Ureter (tissue), 1 donor: ENCODE results near the gene CACNG6. TPM values are rescaled to one million over a fixed set of nuclear protein-coding genes. Genes with fewer than 3 reads are reported as not detected.
"Not testable (repeated sequence)": the region's sequence is repeated elsewhere in the genome, so short reads cannot be mapped to it uniquely, and the experiment has no call there.

Source experiments
- DNase-seq: peaks from one replicate; pipeline ENCODE4 v3.0.0-alpha.2; 2020; ENCODE audit warnings: low spot score
- total RNA-seq: library from RNA; stranded (reverse); gene quantifications from one replicate; pipeline ENCODE4 v1.2.4, GENCODE V29; 2023
- donor health status: DM: yes; HTN: yes; CAD: no.

The CACNG6 gene
- total RNA-seq, 1 donor from 2014 or later = not detected

DNA sequence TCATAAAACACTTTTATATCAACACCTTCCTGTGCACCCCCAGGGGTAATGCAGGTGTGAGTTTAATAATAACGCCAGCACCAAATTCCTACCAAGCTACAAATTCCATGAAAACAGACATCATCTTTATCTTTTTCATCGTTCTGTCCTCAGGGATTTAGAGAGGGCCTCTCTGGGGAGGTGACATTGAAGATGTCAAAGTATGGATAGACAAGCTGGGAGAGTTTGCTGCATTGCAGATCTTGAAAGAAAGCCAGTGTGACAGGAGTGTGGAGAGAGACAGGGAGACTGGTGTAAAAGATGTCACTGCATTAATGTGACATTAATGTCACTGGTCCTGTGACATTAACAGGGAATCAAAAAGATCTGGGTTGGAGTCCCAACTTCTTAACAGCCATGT is 10.1 kb downstream of the CACNG6 start:
- DNase-seq = no peak

DNA sequence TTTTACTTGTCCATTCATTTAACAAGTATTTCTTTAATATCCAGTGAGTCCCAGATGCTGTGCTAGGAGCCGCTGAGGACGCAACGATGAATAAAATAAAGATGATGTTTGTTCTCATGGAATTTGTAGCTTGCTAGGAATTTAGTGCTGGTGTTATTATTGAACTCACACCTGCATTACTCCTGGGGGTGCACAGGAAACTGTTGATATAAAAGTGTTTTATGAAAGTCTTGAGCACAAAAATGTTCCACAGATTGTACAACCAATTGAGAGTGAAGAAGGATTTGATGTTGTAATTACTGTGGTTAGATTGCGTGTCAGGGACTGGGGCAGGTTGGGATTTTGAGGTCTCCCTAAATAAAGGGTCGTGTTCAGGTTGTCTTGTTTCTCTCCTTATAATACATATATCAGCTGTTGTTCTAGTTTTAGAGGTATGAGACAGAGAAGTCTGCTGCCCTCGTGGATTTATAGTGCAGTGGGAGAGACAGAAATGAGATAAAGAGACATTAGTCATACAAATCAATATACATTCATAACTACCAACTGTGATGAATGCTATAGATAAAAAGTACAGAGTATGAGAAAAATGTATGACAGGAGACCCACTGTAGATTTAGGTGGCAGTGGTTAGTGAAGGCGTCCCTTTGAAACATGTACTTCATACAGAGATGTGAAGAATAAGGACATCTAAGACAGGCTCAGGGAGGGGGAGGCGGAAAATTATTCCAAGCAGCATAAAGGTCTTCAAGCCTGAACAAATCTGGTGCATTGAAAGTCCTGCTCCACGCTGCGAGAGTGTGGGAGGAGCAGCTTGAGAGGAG is 11.3 kb downstream of the CACNG6 start:
- no peak for DNase-seq

DNA sequence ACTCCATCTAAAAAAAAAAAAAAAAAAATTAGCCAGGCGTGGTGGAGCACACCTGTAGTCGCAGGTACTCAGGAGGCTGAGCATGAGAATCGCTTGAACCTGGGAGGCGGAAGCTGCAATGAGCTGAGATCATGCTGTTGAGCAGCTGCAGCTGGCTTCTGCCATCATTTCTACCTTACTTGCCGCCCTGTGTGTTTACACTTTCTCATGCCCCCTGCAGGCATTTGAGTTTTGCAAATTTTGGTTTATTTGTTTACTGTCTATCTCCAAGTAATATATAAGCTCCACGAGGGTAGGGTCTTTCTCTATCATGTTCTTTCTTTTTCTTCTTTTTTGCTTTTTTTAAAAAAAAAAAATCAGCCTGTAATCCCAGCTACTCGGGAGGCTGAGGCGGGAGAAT is 18.0 kb downstream of the CACNG6 start:
- DNase-seq = no peak

DNA sequence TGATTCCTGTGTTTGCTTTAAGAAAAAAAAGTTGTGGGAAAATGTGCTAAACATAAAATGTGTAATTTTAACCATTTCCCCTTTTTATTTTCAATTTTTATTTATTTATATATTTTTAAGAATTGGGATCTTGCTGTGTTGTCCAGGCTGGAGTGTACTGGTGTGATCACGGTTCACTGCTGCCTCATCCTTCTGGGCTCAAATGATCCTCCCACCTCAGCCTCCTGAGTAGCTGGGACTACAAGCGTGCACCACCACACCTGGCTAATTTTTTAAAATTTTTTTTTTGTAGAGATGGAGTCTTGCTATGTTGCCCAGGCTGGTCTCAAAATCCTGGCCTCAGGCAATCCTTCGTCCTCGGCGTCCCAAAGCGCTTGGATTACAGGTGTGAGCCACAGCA is 19.0 kb downstream of the CACNG6 start:
- no peak for DNase-seq

DNA sequence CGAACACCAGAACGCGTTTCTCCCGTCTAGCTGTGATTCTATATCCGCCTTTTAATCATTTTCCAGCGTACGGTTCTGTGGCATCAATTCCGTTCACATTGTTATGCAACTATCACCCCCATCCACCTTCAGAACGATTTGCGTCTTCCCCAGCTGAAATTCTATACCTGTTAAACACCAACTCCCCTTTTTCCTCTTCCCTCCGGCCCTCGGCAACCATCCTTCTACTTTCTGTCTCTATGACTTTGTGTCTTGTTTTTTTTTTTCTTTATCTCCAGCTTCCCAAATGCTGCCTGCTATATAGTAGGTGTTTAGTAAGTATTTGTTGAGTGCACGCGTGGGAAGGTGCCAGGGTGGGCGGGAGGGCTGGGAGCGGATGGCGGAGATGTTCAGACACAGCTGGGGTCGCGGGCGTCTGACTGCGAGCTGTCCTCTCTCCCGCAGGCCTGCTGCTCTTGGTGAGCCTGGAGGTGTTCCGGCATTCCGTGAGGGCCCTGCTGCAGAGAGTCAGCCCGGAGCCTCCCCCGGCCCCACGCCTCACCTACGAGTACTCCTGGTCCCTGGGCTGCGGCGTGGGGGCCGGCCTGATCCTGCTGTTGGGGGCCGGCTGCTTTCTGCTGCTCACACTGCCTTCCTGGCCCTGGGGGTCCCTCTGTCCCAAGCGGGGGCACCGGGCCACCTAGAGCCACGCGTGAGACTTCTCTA is 20.2 kb downstream of the CACNG6 start:
- no peak for DNase-seq

DNA sequence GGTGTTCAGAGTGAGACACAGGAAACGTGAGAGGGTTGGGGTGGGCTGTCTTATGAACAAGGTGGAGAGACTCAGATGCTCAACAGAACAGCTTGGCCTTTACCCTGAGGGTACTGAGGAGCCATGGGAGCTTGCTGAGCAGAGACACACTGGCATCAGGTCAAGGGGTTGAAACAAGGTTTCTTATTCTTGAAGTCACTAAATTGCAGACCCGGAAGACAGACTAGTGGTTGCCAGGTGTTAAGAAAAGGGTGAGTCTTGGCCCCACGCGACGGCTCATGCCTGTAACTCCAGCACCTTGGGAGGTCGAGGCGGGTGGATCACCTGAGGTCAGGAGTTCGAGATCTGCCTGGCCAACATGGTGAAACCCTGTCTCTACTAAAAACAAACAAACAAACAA is 22.4 kb downstream of the CACNG6 start:
- no peak for DNase-seq

DNA sequence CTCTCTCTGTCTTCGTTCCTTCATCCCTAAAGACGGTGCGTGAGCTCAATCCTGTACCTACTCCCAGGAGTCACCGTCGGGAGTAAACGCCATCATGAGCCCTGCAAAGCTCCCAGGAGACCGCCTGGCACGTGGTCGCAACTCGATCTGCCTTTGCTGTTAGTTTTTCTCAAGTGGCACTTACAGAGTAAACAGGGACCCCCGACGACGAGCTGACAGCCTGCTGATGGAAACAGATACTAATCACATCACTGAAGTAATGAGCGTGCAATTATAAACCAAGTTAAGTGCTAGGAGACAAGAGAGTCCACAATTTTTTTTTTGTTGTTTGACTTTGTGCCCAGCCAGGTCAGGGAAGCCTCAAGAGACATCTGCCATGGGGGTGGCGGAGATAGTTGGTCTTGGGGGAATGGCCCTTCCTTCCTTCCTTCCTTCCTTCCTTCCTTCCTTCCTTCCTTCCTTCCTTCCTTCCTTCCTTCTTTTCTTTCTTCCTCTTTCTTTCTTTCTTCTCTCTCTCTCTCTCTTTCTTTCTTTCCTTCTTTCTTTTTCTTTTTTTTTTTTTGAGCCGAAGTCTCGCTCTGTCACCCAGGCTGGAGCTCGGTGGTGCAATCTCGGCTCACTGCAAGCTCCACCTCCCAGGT is 23.6 kb downstream of the CACNG6 start:
- no peak for DNase-seq

DNA sequence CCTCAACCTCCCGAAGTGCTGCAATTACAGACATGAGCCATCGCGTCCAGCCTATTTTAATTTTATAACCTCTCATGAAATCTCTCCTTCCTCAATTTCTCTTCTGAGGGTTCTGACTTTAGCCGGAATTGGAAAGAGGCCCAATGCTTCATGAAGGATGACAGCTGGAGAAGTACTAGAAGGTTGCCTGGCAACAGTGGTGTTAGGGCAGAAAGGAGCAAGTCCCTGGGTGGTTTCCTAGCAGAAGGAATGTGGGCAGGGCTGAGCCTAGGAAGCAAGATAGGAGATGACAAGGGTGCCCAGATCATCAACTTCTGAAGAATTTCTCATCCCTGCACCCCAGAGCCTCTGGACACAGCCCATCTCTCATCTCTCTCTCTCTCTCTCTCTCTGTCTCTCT is 25.8 kb downstream of the CACNG6 start:
- DNase-seq = no peak

DNA sequence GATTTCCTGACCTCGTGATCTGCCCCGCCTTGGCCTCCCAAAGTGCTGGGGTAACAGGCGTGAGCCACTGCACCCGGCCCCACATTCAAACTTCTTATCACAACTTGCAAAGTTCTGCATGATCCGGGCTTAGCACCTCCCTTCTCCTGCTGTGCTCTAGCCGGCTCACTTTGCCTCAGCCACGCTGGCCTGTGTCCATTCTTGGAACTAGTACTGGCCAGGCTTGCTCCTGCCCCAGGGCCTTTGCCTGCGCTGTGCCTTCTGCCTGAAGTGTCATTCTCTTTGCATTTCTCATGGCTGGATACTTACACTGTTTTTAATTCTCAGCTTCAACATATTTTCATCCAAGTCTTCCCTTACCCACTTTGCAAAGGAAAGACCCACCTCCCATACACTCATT is 29.9 kb downstream of the CACNG6 start:
- no peak for DNase-seq

DNA sequence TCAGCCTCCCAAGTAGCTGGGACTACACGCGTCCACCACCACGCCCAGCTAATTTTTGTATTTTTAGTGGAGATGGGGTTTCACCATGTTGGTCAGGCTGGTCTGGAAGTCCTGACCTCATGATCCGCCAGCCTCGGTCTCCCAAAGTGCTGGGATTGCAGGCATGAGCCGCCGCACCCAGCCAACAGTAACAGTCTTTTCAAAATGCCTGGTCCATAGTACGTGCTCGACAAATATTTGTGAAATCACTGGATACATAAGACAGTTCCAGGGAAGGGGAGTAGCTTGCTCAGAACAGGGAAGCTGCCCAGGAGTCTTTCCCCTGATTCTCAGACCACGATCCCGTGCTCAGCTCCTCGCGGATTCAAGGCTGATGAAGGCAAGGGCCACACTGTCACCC is 30.5 kb downstream of the CACNG6 start:
- DNase-seq = no peak

DNA sequence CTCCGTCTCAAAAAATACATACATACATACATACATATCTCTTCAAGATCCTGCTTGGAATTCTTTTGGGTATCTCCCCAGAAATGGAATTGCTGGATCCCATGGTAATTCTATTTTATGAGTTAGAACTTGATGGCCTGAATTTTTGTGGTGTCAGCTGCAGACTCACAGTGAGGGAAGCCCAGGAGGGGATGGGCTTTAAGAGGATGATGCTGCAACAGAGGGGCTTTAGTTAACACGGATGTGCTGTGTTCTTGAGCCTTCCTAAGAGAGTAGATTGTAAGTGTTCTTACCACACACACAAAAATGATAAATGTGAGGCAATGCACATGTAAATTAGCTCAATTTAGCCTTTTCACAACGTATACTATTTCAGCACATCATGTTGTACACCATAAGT is 31.8 kb downstream of the CACNG6 start:
- no peak for DNase-seq

DNA sequence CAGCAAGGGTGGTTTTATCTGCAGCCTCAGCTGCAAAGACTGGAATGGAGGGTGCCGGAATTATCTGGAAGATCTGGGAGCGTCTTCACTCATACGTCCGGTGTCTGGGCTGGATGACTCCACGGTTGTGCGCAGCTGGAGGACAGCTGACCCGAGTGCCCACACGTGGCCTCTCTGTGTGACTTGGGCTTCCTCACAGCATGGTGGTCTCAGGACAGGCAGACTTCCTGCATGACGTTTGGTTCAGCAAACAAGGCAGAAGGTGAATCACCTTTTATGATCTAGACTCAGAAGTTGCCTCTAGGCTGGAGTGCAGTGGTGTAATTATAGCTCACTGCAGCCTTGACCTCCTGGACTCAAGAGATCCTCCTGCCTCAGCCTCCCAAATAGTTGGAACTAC is 33.2 kb downstream of the CACNG6 start:
- no peak for DNase-seq

DNA sequence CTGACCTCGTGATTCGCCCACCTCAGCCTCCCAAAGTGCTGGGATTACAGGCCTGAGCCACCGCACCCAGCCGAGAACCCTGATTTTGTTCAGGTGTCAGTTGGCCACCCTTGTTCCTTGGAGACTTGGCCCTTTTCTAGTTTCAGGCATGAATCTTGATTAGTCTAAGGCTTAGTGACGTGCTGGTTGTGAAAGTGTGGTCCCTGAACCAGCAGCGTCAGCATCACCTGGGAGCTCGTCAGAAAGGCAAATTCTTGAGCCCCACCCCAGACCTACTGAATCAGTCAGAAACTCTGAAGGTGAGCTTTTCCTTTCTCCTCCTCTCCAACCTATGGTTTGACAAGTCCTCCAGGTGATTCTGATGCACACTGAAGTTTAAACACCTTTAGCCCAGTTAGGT is 35.2 kb downstream of the CACNG6 start:
- DNase-seq = no peak

DNA sequence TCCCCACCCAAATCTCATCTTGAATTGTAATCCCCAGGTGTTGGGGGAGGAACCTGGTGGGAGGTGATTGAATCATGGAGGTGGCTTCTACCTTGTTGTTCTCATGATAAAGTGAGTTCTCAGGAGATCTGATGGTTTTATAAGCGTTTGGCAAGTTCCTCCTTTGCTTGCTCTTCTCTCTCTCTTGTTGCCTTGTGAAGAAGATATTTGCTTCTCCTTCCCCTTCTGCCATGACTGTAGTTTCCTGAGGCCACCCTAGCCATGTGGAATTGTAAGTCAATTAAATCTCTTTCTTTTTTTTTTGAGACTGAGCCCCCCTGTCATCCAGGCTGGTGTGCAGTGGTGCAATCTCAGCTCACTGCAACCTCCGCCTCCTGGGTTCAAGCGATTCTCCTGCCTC is 37.9 kb downstream of the CACNG6 start:
- no peak for DNase-seq

DNA sequence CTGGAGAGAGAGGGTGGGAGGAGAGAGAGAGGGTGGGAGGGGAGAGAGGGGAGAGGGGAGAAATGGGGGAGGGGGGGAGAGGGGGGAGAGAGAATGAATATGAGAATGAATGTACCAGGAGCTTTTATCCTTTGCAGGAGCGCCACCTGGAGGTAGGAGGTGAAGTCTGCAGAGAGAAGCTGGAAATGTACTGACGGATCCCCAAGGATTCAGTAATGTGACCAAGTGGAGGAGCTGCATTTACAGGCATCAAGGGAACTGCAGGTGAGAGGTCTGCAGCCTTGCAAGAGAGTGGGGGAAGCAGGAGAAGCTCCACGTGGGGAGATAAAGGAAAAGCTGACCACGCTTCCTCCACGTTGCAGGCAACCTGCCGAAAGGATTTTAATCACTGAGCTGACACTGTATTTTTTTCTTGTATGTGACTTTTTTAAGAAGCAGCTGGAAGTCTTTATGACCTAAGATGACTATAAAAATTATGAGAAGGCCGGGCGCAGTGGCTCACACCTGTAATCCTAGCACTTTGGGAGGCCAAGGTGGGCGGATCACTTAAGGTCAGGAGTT is 38.6 kb downstream of the CACNG6 start:
- no peak for DNase-seq

DNA sequence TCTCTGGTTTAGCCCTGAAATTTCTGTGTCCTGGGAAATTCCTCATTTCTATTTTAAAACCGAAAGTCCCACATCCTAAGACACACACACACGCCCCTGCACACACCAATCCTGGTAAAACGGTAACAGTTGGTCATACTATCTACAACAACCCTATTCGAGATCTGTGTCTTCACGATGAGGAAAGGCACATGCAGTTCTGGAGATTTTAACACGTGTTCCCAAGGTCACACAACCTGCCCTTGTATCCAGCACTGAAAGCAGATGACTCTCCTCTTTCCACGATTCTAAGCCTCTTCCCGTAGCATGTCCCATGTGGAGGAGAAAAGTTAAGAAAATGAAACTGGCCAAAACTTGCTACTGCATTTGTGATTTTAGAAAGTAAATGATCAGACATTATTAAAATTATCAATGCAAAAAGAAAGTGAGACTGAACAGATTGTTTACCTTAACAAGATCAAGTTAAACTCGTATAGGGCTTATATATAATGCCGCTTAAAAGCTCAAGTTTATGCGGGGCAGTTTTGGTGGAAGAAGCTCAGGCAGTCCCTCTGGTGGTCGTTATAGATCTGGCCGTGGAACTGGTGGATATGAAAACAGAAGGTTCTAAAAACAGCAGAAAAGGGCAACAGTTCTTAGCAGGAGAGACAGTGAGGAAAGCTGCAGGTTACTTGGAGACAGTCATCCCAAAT is 39.6 kb downstream of the CACNG6 start:
- DNase-seq = no peak

DNA sequence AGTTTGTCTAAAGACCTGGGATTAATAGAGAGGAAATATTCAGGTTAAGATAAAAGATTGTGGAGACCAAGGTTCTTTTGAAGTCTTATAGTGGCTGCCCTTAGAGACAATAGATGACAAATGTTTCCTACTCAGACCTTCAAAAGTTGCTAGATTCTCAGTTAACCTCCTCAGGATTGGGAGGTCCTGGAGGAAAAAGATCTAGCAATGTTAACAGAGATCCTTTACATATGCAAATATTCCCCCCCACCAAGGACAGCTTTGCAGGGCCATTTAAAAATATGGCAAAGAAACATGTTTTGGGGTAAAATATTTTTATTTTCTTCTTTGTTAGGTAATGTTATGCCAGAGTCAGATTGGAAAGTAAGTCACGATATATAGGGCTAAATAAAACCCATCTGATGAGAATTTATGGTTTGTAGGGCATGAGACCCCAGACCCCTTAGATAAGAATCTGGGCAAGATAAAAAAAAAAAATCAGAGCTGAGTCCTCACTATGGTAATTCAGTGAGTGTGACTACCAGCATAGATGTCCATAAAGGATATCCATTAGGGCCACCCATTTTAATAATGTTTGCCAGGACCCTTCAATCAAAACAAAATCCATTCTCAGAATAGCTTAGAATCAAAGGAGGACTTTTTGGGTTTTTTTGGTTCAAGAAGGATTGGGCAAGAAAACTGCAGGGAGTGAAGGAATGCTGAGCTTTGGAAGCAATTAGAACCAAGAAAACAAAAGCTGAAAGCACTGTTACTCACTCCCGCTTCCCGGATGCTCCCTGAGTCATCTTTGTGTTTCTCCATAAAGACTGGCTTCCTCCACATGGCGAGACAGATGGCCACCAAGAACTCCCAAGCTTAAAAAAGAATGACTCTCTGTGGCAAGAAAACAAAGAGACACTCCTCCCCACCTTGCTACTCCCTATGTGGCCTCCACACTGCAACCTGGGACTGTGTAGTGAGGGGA is 44.1 kb downstream of the CACNG6 start:
- DNase-seq = no peak

DNA sequence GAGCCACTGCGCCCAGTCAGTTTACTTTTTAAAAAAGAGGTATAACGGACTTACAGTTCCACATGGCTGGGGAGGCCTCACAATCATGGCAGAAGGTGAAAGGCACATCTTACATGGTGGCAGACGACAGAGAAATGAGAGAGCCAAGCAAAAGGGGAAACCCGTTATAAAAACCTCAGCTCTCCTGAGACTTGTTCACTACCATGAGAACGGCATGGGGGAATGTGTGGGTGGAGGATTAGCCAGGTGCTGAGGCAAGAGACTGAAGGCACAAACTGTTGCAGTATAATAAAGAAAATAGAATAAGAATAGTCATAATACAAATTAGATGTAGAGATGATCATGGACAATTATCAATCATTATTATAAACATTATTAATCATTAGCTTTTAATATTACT is 45.1 kb downstream of the CACNG6 start:
- DNase-seq = not testable (repeated sequence)

DNA sequence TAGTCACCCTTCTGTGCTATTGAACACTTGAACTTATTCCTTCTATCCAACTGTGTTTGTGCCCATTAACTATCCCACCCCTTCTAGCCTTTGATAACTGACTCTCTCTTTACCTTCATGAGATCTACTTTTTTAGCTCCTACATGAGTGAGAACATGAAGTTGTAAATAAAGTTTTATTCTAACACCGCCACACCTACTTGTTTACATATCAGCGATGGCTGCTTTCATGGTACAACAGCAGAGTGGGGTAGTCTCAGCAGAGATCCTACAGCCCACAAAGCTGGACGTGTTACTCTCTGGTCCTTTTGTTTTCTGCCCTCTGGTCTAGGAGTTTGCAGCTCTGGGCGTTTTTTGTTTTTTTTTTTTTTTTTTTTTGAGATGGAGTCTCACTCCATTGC is 48.6 kb downstream of the CACNG6 start:
- DNase-seq = no peak

DNA sequence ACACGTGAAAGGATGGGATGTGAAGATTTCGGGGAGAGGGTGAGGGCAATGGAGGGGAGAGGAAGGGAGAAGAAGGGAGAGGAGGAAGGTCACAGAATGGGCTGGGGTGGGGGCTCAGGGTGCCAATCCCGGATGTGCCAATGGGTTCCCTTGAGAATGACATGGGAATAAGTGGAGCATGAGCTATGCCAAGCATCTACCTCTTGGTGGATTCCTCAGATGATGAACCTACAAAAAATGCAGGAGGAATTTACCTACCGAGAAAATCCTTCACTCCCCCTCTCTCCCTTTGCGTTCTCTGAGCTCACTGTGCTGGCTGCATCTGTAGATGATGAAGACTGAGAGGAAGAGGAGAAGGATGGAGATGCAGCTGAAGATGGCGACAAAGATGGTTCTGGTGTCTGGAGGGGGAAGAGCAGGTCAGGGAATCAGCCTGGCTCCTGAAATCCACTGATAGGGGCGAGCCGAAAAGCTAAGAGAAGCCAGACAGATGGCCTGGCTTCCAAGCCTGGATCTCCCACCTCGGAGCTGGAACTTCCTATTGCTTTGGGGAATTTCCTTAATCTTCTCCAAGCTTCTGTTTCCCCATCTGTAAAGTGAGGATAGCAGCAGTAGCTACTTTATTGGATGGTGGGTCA is 50.7 kb downstream of the CACNG6 start:
- DNase-seq = no peak
